DMS 273 treated with DMSO at 0.1 percent for 48 hours (cell line): Measurements from ENCODE around the gene ATP5F1A.
A peak's percentile ranks its signal among the peaks of the same experiment; 100 is the strongest.
"Not testable (repeated sequence)": the region's sequence is repeated elsewhere in the genome, so short reads cannot be mapped to it uniquely, and the experiment has no call there.

Experiments
- DNase-seq: peaks from one replicate; lab custom pipeline; 2025; lab: John Stamatoyannopoulos, UW

Gene ATP5F1A

GRCh38 chr18:46097801-46098615 lies at the start of gene ATP5F1A:
Gene ATP5F1A (minus strand): TSS chr18:46098296. CDS start chr18:46098231, 65 bp downstream.
- peak; percentile 79 for DNase-seq

GRCh38 chr18:46141199-46141598 lies 43.1 kb upstream of the ATP5F1A start:
- no peak for DNase-seq

GRCh38 chr18:46140173-46140572 lies 42.1 kb upstream of the ATP5F1A start:
- DNase-seq: no peak

GRCh38 chr18:46134920-46135675 lies 37.0 kb upstream of the ATP5F1A start:
- DNase-seq: peak; percentile 35

GRCh38 chr18:46133534-46133933 lies 35.4 kb upstream of the ATP5F1A start:
- DNase-seq: no peak

- DNase-seq: not testable (repeated sequence)
Observed at GRCh38 chr18:46130549-46130948, 32.5 kb upstream of the ATP5F1A start.

- DNase-seq: no peak
Observed at GRCh38 chr18:46130061-46130460, 32.0 kb upstream of the ATP5F1A start.

GRCh38 chr18:46126625-46127024 lies 28.5 kb upstream of the ATP5F1A start:
- DNase-seq: not testable (repeated sequence)

- no peak for DNase-seq
Observed at GRCh38 chr18:46113751-46114150, 15.7 kb upstream of the ATP5F1A start.

- DNase-seq: no peak
Observed at GRCh38 chr18:46110406-46110805, 12.3 kb upstream of the ATP5F1A start.

- DNase-seq: no peak
Observed at GRCh38 chr18:46109386-46109785, 11.3 kb upstream of the ATP5F1A start.

- DNase-seq: peak; percentile 67
Observed at GRCh38 chr18:46104128-46104911, 6.2 kb upstream of the ATP5F1A start, which contains the start of gene HAUS1. Gene HAUS1 (plus strand): TSS chr18:46104385. CDS start chr18:46104412, 27 bp downstream.

- no peak for DNase-seq
Observed at GRCh38 chr18:46099463-46099862, 1.4 kb upstream of the ATP5F1A start.

GRCh38 chr18:46098616-46098933 lies 479 bp upstream of the ATP5F1A start:
- DNase-seq: no peak

GRCh38 chr18:46097431-46097800 lies 680 bp downstream of the ATP5F1A start:
- no peak for DNase-seq

GRCh38 chr18:46096651-46097300 lies 1.3 kb downstream of the ATP5F1A start:
- DNase-seq: no peak

GRCh38 chr18:46095532-46095931 lies 2.6 kb downstream of the ATP5F1A start:
- DNase-seq: no peak

GRCh38 chr18:46088501-46088900 lies 9.6 kb downstream of the ATP5F1A start:
- DNase-seq: not testable (repeated sequence)

GRCh38 chr18:46084431-46084830 lies 13.7 kb downstream of the ATP5F1A start:
- no peak for DNase-seq

- no peak for DNase-seq
Observed at GRCh38 chr18:46080156-46080555, 17.9 kb downstream of the ATP5F1A start.

GRCh38 chr18:46079336-46079735 lies 18.8 kb downstream of the ATP5F1A start:
- no peak for DNase-seq
